Gastrocnemius medialis (tissue), 4 donors: ENCODE results near the gene ERFL. TPM values are rescaled to one million over a fixed set of nuclear protein-coding genes. Genes with fewer than 3 reads are reported as not detected.

Source experiments
- ATAC-seq, 2 donors: fragments of 150-250 bp; one replicate each; pipeline ENCODE4 v1.9.1; 2016
- DNase-seq, 2 donors: peaks; one replicate each; pipeline ENCODE4 v3.0.0-alpha.2; 2019
- H3K27ac ChIP-seq, 4 donors: fragments of 200-600 bp; sonication (generic); 1 replicate in 1 of 4; 2 replicates in 3 of 4; pipeline ENCODE4 v1.5.1; 2016 to 2018; ENCODE audit warnings: mild to moderate bottlenecking in 2 of 4, moderate library complexity in 1 of 4
- H3K27me3 ChIP-seq, 3 donors: fragments of 200-600 bp; sonication (generic) in 2 of 3; 1 replicate in 1 of 3; 2 replicates in 2 of 3; pipeline versions ENCODE4 v1.5.1 to v1.6.0; 2016 to 2019; ENCODE audit warnings: mild to moderate bottlenecking in 1 of 3, moderate library complexity in 1 of 3
- H3K36me3 ChIP-seq, 2 donors: fragments of 200-600 bp; sonication (generic) in 1 of 2; one replicate each; pipeline ENCODE4 v1.5.1; 2017 to 2018
- H3K4me1 ChIP-seq, 2 donors: fragments of 200-600 bp; sonication (generic) in 1 of 2; one replicate each; pipeline ENCODE4 v1.5.1; 2016 to 2017; ENCODE audit warnings: mild to moderate bottlenecking in 2 of 2
- H3K4me3 ChIP-seq, 4 donors: fragments of 200-600 bp; sonication (generic) in 3 of 4; 1 replicate in 1 of 4; 2 replicates in 3 of 4; pipeline ENCODE4 v1.5.1; 2016 to 2019; ENCODE audit warnings: mild to moderate bottlenecking in 2 of 4
- H3K9me3 ChIP-seq, 3 donors: fragments of 200-600 bp; sonication (generic) in 2 of 3; 1 replicate in 1 of 3; 2 replicates in 2 of 3; pipeline ENCODE4 v1.5.1; 2016 to 2019
- CTCF ChIP-seq, 5 experiments: fragments of 450-650 bp in 3 of 5; fragments of 200-600 bp in 2 of 5; sonication (generic) in 2 of 5; IDR thresholded peaks in 4 of 5; conservative IDR thresholded peaks in 1 of 5; 1 replicate in 4 of 5; 2 replicates in 1 of 5; pipeline ENCODE4 v1.5.1; 2016 to 2019; ENCODE audit warnings: antibody characterized with exemption in 5 of 5, mild to moderate bottlenecking in 3 of 5, moderate library complexity in 3 of 5
- POLR2A ChIP-seq, 2 donors: fragments of 450-650 bp; IDR thresholded peaks; one replicate each; pipeline ENCODE4 v1.6.1; 2017; ENCODE audit warnings: antibody characterized with exemption in 2 of 2, mild to moderate bottlenecking in 2 of 2, moderate library complexity in 2 of 2
- in situ Hi-C, 4 donors: fragments of 200-750 bp; cut with MboI; loops; one replicate each; pipeline versions ENCODE4 v1.15.0 to v1.8.0; 2017; ENCODE audit warnings: low sequenced_read_pairs in 4 of 4
- intact Hi-C: fragments of 100-400 bp; cut with DNase I; formaldehyde crosslinking; loops from one replicate; pipeline ENCODE4 v1.15.1; 2023; ENCODE audit warnings: low total_unique reads
- total RNA-seq, 4 donors: library from RNA; depleted of rRNA; stranded (reverse); fragments of >200 nt; gene quantifications; one replicate each; pipeline versions ENCODE4 v1.1.0 to v1.2.3, GENCODE V29; 2016

ERFL gene
- not detected for total RNA-seq

GRCh38 chr19:41928221-41928683, at the start of gene ERFL:
TSS of gene ERFL (minus strand) at chr19:41928449. CDS start at chr19:41912919, 15,530 bp downstream.
- Histone ChIP-seq H3K4me1 (peaks cover 0 to 9% of the 10 kb centered on the region in 2 donors), H3K36me3 (no peaks in the 10 kb centered on the region), H3K4me3 (peak within 1 kb of the TSS in 3 of 4 donors; percentile 26 to 39 (median 34)), H3K27me3 (peaks cover 87 to 95% (median 92%) of the 10 kb centered on the region in 3 donors), H3K9me3 (no peaks in the 10 kb centered on the region), H3K27ac (no peak within 1 kb of the TSS)
- ATAC-seq (no peak), DNase-seq (no peak)
- in situ Hi-C loops: no loop called here
- no peak for TF ChIP-seq CTCF (IDR thresholded peaks at IDR 0.05 in 4 of 5, conservative IDR thresholded peaks at IDR 0.05 in 1 of 5)
- TF ChIP-seq POLR2A (IDR thresholded peaks at IDR 0.05): no peak
- intact Hi-C loops: no loop called here

DNA sequence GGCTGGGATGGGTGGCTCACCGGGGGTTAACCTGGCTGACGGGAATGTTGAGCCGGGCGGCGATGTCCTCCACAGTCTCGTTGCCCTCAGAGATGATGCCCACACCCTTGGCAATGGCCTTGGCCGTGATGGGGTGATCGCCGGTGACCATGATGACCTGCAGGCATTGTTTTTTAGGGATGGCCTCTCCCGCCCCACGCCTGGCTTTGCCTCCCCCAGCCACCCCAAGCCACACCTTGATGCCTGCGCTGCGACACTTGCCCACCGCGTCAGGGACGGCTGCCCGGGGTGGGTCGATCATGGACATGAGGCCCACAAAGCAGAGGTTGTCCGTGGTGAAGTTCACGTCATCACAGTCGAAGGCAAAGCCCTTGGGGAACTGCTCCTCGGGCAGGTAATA, 49.7 kb upstream of the ERFL start:
- Histone ChIP-seq H3K9me3 (no peaks in the 10 kb centered on the region), H3K27ac (no peak overlapping the region), H3K4me1 (no peaks in the 10 kb centered on the region), H3K27me3 (no peaks in the 10 kb centered on the region), H3K36me3 (no peaks in the 10 kb centered on the region), H3K4me3 (no peak overlapping the region)
- no peak for ATAC-seq
- no peak for DNase-seq
- TF ChIP-seq POLR2A (IDR thresholded peaks at IDR 0.05) (no peak), CTCF (IDR thresholded peaks at IDR 0.05 in 4 of 5, conservative IDR thresholded peaks at IDR 0.05 in 1 of 5) (no peak)
- in situ Hi-C loops (no loop called here), intact Hi-C loops (no loop called here)

GRCh38 chr19:41974652-41975051, 46.4 kb upstream of the ERFL start:
- peaks cover 0 to 2% (median 0%) of the 10 kb centered on the region in 3 donors for H3K27me3 ChIP-seq
- no peak for ATAC-seq
- H3K36me3 ChIP-seq: no peaks in the 10 kb centered on the region
- H3K27ac ChIP-seq: no peak overlapping the region
- intact Hi-C loops (no loop called here), in situ Hi-C loops (no loop called here)
- no peak overlapping the region for H3K4me3 ChIP-seq
- H3K4me1 ChIP-seq: no peaks in the 10 kb centered on the region
- no peaks in the 10 kb centered on the region for H3K9me3 ChIP-seq
- no peak for TF ChIP-seq CTCF (IDR thresholded peaks at IDR 0.05 in 4 of 5, conservative IDR thresholded peaks at IDR 0.05 in 1 of 5)
- no peak for TF ChIP-seq POLR2A (IDR thresholded peaks at IDR 0.05)
- no peak for DNase-seq

GRCh38 chr19:41971363-41971762, 43.1 kb upstream of the ERFL start:
- Histone ChIP-seq H3K27ac (no peak overlapping the region), H3K27me3 (peaks cover 0 to 4% (median 0%) of the 10 kb centered on the region in 3 donors), H3K9me3 (no peaks in the 10 kb centered on the region), H3K4me3 (no peak overlapping the region), H3K36me3 (no peaks in the 10 kb centered on the region), H3K4me1 (no peaks in the 10 kb centered on the region)
- no peak for TF ChIP-seq CTCF (IDR thresholded peaks at IDR 0.05 in 4 of 5, conservative IDR thresholded peaks at IDR 0.05 in 1 of 5)
- no peak for TF ChIP-seq POLR2A (IDR thresholded peaks at IDR 0.05)
- ATAC-seq (no peak), DNase-seq (no peak)
- in situ Hi-C loops (no loop called here), intact Hi-C loops (no loop called here)
